ENCODE data around the gene LSM7.

DNA sequence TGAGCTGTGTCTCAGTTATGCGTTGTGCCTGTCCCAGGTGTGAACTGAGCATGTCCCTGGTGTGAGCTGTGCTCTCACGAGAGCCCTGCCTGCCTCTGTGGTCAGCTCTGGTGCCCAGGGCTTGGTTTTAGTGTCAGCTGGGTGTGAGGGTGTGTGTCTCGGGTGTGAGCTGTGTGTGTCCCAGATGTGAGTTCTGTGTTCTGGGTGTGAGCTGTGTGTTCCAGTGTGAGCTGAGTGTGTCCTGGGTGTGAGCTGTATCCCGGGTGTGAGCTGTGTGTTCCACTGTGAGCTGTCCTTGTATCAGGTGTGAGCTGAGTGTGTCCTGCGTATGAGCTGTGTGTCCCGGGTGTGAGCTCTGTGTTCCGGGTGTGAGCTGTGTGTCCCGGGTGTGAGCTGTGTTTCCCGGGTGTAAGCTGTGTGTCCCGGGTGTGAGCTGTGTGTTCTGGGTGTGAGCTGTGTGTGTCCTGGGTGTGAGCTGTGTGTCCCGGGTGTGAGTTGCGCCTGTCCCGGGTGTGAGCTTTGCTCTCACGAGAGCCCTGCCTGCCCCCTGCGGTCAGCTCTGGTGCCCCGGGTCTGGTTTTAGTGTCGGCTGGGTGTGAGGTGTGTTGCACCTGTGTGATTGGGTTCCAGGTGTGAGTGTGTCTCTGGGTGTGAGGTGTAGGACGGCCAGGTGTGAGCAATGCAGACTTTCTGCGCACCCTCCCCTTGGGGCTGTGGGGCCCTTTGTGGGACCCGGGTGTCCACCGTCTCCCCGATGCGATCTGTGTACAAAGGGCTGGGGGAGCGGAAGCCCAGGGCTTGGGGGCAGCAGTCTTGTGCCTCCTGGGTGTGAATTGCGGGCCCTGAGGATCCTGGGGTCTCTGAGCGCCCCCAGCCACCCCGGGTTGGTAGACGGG is 39.3 kb downstream of the LSM7 start:
- TF ChIP-seq, protein P1, sequence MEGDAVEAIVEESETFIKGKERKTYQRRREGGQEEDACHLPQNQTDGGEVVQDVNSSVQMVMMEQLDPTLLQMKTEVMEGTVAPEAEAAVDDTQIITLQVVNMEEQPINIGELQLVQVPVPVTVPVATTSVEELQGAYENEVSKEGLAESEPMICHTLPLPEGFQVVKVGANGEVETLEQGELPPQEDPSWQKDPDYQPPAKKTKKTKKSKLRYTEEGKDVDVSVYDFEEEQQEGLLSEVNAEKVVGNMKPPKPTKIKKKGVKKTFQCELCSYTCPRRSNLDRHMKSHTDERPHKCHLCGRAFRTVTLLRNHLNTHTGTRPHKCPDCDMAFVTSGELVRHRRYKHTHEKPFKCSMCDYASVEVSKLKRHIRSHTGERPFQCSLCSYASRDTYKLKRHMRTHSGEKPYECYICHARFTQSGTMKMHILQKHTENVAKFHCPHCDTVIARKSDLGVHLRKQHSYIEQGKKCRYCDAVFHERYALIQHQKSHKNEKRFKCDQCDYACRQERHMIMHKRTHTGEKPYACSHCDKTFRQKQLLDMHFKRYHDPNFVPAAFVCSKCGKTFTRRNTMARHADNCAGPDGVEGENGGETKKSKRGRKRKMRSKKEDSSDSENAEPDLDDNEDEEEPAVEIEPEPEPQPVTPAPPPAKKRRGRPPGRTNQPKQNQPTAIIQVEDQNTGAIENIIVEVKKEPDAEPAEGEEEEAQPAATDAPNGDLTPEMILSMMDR (IDR thresholded peaks at IDR 0.05) = no peak
- TF ChIP-seq POLR2AphosphoS5 (IDR thresholded peaks at IDR 0.05) (no peak), POLR2A (IDR thresholded peaks at IDR 0.05) (no peak), EP300 (IDR thresholded peaks at IDR 0.05) (no peak)
